Measurements from ENCODE around the gene PTPRG. TPM values are rescaled to one million over a fixed set of nuclear protein-coding genes. Genes with fewer than 3 reads are reported as not detected.

The PTPRG gene
- total and polyA plus RNA-seq, 2 donors (not counting 3 experiments of a cell fraction or from before 2014, with no cell fraction given), result 8.9 to 39.1 TPM

- no peaks in the 10 kb centered on the region for H3K36me3 ChIP-seq (ENCODE audit: control insufficient read depth in 2 of 2, extremely low read depth in 1 of 2, insufficient read depth in 2 of 2, low read length in 2 of 2)
- intact Hi-C loops (cut with micrococcal nuclease), result no loop called here
- peaks cover 3% of the 10 kb centered on the region for H4K20me1 ChIP-seq (replicated peaks; ENCODE audit: control insufficient read depth, extremely low read depth, insufficient read depth, low read length)
- H3K27ac ChIP-seq (ENCODE audit: insufficient read depth, low read depth, low read length), result no peak overlapping the region
- CTCF ChIA-PET, result no interaction called here
- H3K27me3 ChIP-seq (ENCODE audit: control insufficient read depth in 2 of 2, insufficient read depth in 2 of 2, low read length in 2 of 2), result no peaks in the 10 kb centered on the region
- DNase-seq (ENCODE audit: low read depth, low spot score) (no peak), FAIRE-seq (no peak)
- H3K9me3 ChIP-seq (replicated peaks; ENCODE audit: control insufficient read depth, insufficient read depth, low read length), result no peaks in the 10 kb centered on the region
- no peak for TF ChIP-seq MAX (IDR thresholded peaks at IDR 0.05; ENCODE audit: insufficient read depth, insufficient read length)
- TF ChIP-seq CTCF (IDR thresholded peaks at IDR 0.05; ENCODE audit: extremely low read depth in 1 of 2, insufficient read depth in 1 of 2, low read depth in 1 of 2, low read length in 2 of 2), result no peak
- TF ChIP-seq FOS (IDR thresholded peaks at IDR 0.05; ENCODE audit: borderline replicate concordance, insufficient read depth, low read length), result no peak
- TF ChIP-seq POLR2AphosphoS5 (IDR thresholded peaks at IDR 0.05; ENCODE audit: insufficient read depth, low read depth, low read length), result no peak
- TF ChIP-seq POLR2A (IDR thresholded peaks at IDR 0.05; ENCODE audit: low read depth, low read length), result no peak
- no peak for TF ChIP-seq EZH2 (IDR thresholded peaks at IDR 0.05; ENCODE audit: borderline replicate concordance, low read depth, low read length, severe bottlenecking)
- H3K4me2 ChIP-seq (ENCODE audit: insufficient read depth, low read length), result no peak overlapping the region
- POLR2A ChIA-PET, result no interaction called here
- H3K9ac ChIP-seq (replicated peaks; ENCODE audit: extremely low read depth, insufficient read depth, low read length), result no peak overlapping the region
- no peak overlapping the region for H3K4me3 ChIP-seq (replicated peaks in 1 of 3; ENCODE audit: insufficient read depth in 1 of 3, low read depth in 1 of 3, low read length in 3 of 3)
- H2AFZ ChIP-seq (ENCODE audit: low read depth, low read length), result no peak overlapping the region
- no peaks in the 10 kb centered on the region for H3K79me2 ChIP-seq (ENCODE audit: control insufficient read depth, insufficient read depth, low read length)
- H3K9me1 ChIP-seq (replicated peaks; ENCODE audit: control insufficient read depth, extremely low read depth, insufficient read depth, low read length), result no peaks in the 10 kb centered on the region
- BruUV-seq (replicated peaks), result no TSS peak
- dilution Hi-C loops (cut with MboI; ENCODE audit: extremely low pct_ligation_motif_present, low sequenced_read_pairs), result no loop called here
- no peaks in the 10 kb centered on the region for H3K4me1 ChIP-seq (ENCODE audit: control insufficient read depth, extremely low read depth, insufficient read depth, low read length)
Measured at GRCh38 chr3:61743686-61744242, 182.4 kb downstream of the PTPRG start.
